Measurements from ENCODE around the gene MXI1.
"Not testable (repeated sequence)": the region's sequence is repeated elsewhere in the genome, so short reads cannot be mapped to it uniquely, and the experiment has no call there.

- not testable (repeated sequence) for TF ChIP-seq BHLHE40 (IDR thresholded peaks at IDR 0.05; ENCODE audit: borderline replicate concordance); ARNT (IDR thresholded peaks at IDR 0.05)
Measured at GRCh38 chr10:110272995-110273394, 65.6 kb downstream of the MXI1 start.
